Nephron (organoid): Measurements from ENCODE around the gene PORCN.

Source experiments
- H3K27ac Mint-ChIP-seq, 3 experiments: 2 replicates each; pipeline ENCODE4 v1.8.0; 2020; ENCODE audit warnings: mixed read lengths in 3 of 3, mild to moderate bottlenecking in 2 of 3, moderate library complexity in 1 of 3
- H3K27me3 Mint-ChIP-seq: 2 replicates; pipeline ENCODE4 v1.8.0; 2021; ENCODE audit warnings: low read depth, mild to moderate bottlenecking, moderate library complexity, mixed read lengths
- H3K36me3 Mint-ChIP-seq: 2 replicates; pipeline ENCODE4 v1.8.0; 2020; ENCODE audit warnings: low read depth, mixed read lengths
- H3K4me1 Mint-ChIP-seq: 2 replicates; pipeline ENCODE4 v1.8.0; 2020; ENCODE audit warnings: mixed read lengths
- H3K4me3 Mint-ChIP-seq, 3 experiments: 2 replicates each; pipeline ENCODE4 v1.8.0; 2020; ENCODE audit warnings: mild to moderate bottlenecking in 3 of 3, mixed read lengths in 3 of 3, moderate library complexity in 2 of 3
- H3K9me3 Mint-ChIP-seq: 2 replicates; pipeline ENCODE4 v1.8.0; 2020; ENCODE audit warnings: mixed read lengths
- TF ChIP-seq, protein P1 (sequence below), 3 experiments: fragments of 200-600 bp; sonication (generic); IDR thresholded peaks; one replicate each; pipeline ENCODE4 v1.5.0; 2021; ENCODE audit warnings: antibody characterized with exemption in 3 of 3; ENCODE audit not compliant: unreplicated experiment in 3 of 3

The PORCN gene

GRCh38 chrX:48558271-48558670 lies 49.5 kb downstream of the PORCN start:
- Mint-ChIP-seq H3K4me1 (peaks cover 5% of the 10 kb centered on the region), H3K36me3 (peaks cover 34% of the 10 kb centered on the region), H3K4me3 (no peak overlapping the region), H3K9me3 (peaks cover 10% of the 10 kb centered on the region), H3K27ac (no peak overlapping the region), H3K27me3 (no peaks in the 10 kb centered on the region)
- TF ChIP-seq, protein P1, sequence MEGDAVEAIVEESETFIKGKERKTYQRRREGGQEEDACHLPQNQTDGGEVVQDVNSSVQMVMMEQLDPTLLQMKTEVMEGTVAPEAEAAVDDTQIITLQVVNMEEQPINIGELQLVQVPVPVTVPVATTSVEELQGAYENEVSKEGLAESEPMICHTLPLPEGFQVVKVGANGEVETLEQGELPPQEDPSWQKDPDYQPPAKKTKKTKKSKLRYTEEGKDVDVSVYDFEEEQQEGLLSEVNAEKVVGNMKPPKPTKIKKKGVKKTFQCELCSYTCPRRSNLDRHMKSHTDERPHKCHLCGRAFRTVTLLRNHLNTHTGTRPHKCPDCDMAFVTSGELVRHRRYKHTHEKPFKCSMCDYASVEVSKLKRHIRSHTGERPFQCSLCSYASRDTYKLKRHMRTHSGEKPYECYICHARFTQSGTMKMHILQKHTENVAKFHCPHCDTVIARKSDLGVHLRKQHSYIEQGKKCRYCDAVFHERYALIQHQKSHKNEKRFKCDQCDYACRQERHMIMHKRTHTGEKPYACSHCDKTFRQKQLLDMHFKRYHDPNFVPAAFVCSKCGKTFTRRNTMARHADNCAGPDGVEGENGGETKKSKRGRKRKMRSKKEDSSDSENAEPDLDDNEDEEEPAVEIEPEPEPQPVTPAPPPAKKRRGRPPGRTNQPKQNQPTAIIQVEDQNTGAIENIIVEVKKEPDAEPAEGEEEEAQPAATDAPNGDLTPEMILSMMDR (IDR thresholded peaks at IDR 0.05; ENCODE audit: unreplicated experiment in 3 of 3): no peak

GRCh38 chrX:48559636-48560035 lies 50.8 kb downstream of the PORCN start:
- H3K27ac Mint-ChIP-seq: no peak overlapping the region
- TF ChIP-seq, protein P1 (IDR thresholded peaks at IDR 0.05; ENCODE audit: unreplicated experiment in 3 of 3): no peak
- no peak overlapping the region for H3K4me3 Mint-ChIP-seq
- H3K36me3 Mint-ChIP-seq: peaks cover 38% of the 10 kb centered on the region
- peaks cover 5% of the 10 kb centered on the region for H3K4me1 Mint-ChIP-seq
- no peaks in the 10 kb centered on the region for H3K27me3 Mint-ChIP-seq
- peaks cover 11% of the 10 kb centered on the region for H3K9me3 Mint-ChIP-seq

- H3K27me3 Mint-ChIP-seq: no peaks in the 10 kb centered on the region
- peaks cover 5% of the 10 kb centered on the region for H3K4me1 Mint-ChIP-seq
- TF ChIP-seq, protein P1 (IDR thresholded peaks at IDR 0.05; ENCODE audit: unreplicated experiment in 3 of 3): no peak
- peaks cover 35% of the 10 kb centered on the region for H3K36me3 Mint-ChIP-seq
- no peak overlapping the region for H3K4me3 Mint-ChIP-seq
- H3K9me3 Mint-ChIP-seq: peaks cover 8% of the 10 kb centered on the region
- no peak overlapping the region for H3K27ac Mint-ChIP-seq
Observed at GRCh38 chrX:48560056-48560455, 51.3 kb downstream of the PORCN start.

DNA sequence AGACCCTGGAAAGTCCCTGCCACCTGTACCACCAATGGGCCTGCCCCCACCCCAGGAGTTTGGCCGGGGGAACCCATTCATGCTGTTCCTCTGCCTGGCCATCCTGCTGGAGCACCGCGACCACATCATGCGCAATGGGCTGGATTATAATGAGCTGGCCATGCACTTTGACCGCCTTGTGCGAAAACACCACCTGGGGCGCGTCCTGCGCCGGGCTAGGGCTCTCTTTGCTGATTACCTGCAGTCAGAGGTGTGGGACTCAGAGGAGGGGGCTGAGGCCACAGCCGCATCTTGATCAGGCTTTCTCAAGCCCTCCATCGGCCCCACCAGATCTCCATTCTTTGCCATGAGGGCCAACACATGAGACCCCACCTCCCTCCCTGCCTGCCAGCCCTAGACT lies 51.9 kb downstream of the PORCN start:
- H3K36me3 Mint-ChIP-seq: peaks cover 30% of the 10 kb centered on the region

DNA sequence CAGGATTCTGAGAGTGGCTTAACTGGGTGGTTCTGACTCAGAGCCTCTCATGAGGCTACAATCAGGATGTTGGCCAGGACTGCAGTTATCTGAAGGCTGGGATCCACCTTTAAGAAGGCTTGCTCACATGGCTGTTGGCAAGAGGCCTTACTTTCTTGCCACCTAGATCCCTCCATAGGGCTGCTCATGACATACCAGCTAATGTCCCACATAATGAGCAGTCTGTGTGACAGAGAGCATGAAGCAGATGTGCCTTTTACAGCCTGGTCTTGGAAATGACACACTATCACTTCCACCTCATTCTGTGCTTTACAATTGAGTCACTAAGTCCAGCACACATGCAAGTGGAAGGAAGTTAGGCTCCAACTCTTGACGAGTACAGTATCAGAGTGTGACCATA lies 61.2 kb downstream of the PORCN start:
- Mint-ChIP-seq H3K27me3 (no peaks in the 10 kb centered on the region), H3K9me3 (peaks cover 9% of the 10 kb centered on the region), H3K27ac (no peak overlapping the region), H3K36me3 (peaks cover 2% of the 10 kb centered on the region), H3K4me3 (no peak overlapping the region), H3K4me1 (no peaks in the 10 kb centered on the region)
- TF ChIP-seq, protein P1 (IDR thresholded peaks at IDR 0.05; ENCODE audit: unreplicated experiment in 3 of 3): no peak

More for the DNA sequence above, 51.9 kb downstream of the PORCN start:
- TF ChIP-seq, protein P1 (IDR thresholded peaks at IDR 0.05; ENCODE audit: unreplicated experiment in 3 of 3): no peak
- Mint-ChIP-seq H3K27ac (no peak overlapping the region), H3K9me3 (peaks cover 4% of the 10 kb centered on the region), H3K4me1 (peaks cover 2% of the 10 kb centered on the region), H3K4me3 (no peak overlapping the region), H3K27me3 (no peaks in the 10 kb centered on the region)
